ENCODE results near the gene E4F1.
"Not testable (repeated sequence)": the region's sequence is repeated elsewhere in the genome, so short reads cannot be mapped to it uniquely, and the experiment has no call there.

The E4F1 gene

DNA sequence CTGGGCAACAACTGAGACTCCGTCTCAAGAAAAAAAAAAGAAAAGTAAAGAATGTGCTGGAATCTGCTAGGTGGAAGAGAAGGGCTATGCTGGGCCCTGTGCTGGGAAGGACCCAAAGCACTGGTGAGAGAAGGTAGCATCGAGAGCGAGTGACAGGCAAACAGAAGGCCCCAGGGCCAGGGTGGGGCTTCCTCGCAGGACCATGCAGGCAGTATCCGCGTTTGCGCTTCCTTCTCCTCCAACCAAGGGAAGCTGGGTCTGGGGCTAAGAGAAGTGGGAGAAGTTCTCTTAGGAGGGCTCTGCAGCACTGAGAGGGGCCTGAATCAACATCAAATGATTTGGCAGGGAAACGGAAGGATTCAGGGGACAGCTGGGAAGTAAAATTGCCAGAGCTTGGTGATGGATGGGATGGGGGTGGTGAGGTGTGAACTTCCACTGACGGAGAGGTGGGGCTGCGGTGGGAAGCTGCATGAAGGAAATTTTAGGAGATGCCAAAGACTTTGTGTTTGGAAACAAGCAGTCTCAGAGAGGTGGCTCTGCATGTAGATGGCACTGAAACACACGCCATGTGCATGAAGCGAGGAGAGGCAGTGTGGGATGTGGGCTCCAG is 33.2 kb downstream of the E4F1 start:
- FAIRE-seq (no peak), DNase-seq (ENCODE audit: insufficient read length) (no peak)
- no peak; the same call in 1 of the 2 replicates for TF ChIP-seq POLR2A (IDR thresholded peaks at IDR 0.05; ENCODE audit: low read depth, low read length)
- 0 out of 2 replicates have a peak, but pooled peaks have one; percentile 15 for TF ChIP-seq POLR2AphosphoS5 (IDR thresholded peaks at IDR 0.05; ENCODE audit: low read depth, low read length)

DNA sequence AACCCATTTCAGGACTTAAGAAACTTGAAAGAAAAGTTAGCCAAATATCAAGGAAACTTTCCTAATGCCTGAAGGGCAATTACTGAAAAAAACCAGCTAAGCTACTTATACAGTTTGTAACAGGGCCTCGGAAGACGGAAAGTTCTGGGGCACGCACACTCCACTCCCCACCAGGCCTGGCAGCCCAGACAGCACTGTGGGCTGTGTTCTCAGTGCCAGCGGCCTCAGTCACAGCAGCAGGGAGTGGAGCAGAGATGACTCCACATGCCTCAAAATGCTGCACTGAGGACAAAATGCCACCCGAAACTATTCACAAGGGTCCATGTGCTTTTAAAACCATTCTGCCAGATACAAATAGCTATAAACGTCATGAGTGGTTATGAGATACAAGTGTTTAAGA is 34.3 kb downstream of the E4F1 start:
- DNase-seq (ENCODE audit: insufficient read length) (no peak), FAIRE-seq (no peak)
- no peak for TF ChIP-seq TAF1 (IDR thresholded peaks at IDR 0.05; ENCODE audit: borderline replicate concordance, low read depth, low read length)

DNA sequence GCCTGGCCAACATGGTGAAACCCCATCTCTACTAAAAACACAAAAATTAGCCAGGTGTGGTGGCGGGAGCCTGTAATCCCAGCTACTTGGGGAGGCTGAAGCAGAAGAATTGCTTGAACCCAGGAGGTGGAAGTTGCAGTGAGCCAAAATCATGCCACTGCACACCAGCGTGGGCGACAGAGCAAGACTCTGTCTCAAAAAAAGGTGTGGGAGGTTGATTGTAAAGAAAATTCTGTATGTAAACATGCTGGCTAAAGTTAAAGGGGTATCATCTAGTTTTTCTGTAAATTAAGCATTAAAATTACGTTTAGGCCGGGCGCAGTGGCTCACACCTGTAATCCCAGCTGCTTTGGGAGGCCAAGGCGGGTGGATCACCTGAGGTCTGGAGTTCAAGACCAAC is 35.1 kb downstream of the E4F1 start:
- DNase-seq (ENCODE audit: insufficient read length) = not testable (repeated sequence)

DNA sequence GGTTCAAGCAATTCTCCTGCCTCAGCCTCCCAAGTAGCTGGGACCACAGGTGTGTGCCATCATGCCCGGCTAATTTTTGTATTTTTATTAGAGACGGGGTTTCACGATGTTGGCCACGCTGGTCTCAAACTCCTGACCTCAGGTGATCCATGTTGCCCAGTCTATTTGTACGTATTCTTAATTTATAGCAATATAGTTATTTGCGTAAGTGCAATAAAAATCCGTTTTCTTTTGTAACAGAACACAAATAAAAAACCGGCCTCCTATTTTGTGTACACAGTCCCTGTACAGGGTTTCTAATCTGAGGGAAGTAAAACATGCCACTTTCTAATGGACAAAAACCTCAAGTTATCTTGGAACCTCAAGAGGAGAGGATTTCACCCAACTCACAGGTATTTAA is 36.9 kb downstream of the E4F1 start:
- no peak for DNase-seq (ENCODE audit: insufficient read length)
- no peak for FAIRE-seq
- TF ChIP-seq TAF1 (IDR thresholded peaks at IDR 0.05; ENCODE audit: borderline replicate concordance, low read depth, low read length) (no peak), POLR2AphosphoS5 (IDR thresholded peaks at IDR 0.05; ENCODE audit: low read depth, low read length) (no peak), POLR2A (IDR thresholded peaks at IDR 0.05; ENCODE audit: low read depth, low read length) (no peak)

More for the DNA sequence above, 35.1 kb downstream of the E4F1 start:
- not testable (repeated sequence) for FAIRE-seq

DNA sequence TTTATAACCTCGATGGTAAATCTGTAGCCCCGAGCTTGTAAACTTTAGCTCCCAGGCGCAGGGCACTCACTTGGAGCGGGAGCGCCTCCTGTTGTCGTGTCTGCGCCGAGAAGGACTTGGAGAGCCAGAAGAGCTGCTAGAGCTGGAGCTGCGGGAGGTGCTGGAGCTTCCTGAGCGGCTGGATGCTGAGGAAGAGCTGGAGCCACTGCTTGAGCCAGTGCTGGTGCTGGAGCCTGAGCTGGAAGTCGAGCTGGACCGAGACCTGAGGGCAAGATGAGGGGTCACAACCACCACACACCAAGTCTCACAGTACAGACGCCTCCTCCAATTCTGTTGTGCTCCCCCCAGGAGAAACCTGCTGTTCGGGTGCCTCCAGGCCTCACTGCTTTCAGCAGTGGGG is 39.6 kb downstream of the E4F1 start:
- FAIRE-seq; DNase-seq (ENCODE audit: insufficient read length): not testable (repeated sequence)

DNA sequence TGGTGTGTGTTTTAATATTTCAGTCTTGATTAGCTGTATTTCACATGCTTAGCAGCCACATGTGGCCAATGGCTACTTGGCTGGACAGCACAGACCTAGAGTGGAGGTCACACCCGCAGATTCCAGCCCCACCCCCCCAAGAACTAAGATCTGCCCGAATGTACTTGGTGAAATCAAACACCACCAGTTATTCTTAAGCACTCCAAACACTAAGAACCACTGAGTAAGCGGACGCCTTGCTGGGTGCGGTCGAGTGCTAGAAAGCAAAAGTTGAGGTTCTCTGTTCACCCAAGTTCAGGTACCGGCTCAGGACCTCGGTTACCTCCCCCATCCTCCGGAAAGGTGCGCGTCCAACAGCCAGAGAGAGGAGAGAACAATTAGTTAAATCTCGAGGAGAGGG is 43.5 kb downstream of the E4F1 start:
- FAIRE-seq = peak; percentile 79
- not testable (repeated sequence) for DNase-seq (ENCODE audit: insufficient read length)

DNA sequence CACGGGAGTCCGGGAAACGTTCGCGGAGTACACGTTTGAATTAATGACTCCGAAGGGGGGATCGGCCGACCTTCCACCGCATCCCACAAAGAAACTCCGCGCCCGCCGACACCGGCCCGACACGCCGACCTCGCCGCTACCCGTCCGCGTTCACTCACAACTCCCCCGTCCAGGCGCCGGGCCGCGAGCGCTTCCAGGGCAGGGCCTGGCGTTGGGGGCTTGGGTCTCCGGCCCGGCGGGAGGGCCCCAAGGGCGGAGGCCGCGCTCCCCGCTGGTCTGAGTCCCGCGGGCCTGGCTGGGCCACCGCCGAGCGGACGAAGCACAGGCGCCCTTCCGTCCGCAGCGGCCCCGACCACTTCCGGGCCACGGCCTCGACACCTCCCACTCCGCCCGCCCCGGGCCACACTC is 44.1 kb downstream of the E4F1 start:
- not testable (repeated sequence) for FAIRE-seq; DNase-seq (ENCODE audit: insufficient read length)

DNA sequence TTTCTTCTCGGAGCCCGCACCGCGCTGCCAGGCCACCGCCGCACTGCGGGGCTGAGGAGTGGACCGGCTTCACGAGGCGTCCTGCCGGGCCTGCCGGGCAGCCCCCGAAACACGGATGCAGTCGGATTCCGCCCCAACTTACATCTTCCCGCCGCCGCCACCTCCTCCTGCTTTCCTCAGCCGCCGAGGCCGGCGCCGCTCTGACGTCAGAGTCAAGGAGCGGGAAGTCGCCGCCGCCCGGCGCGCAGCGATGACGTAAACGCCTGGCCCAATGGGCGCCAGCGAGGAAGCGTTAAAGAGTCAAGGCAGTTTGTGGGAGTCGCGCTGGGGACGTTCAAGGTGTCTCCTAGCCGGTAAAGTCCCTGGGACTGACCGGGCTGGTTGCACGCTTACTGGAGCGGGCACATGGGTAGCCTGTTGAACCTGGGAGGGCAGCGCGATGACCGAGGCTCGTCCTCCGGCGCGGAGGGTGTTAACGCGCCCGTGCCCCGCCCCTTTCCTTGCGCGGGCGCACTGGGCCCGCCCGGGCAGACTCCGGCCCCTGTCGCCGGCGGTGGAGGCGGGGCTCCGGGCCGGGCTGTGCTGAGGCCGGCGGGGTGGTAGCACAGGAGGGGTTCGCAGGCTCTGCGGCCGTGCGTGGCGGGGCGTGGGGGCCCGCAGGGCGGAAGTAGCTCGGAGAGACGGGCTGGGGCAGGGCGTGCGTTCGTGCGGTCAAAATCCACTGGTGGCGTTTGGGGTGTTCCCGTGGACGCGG is 44.7 kb downstream of the E4F1 start, which contains the start of gene RNPS1:
RNPS1 (minus strand) TSS at position 214 of the 754 bp plus-strand sequence. CDS start 3,483 bp downstream, outside the sequence.
- FAIRE-seq (peak; percentile 98), DNase-seq (ENCODE audit: insufficient read length) (peak; percentile 100)
- peak; percentile 86; the same call in 1 of the 2 replicates for TF ChIP-seq TAF1 (IDR thresholded peaks at IDR 0.05; ENCODE audit: borderline replicate concordance, low read depth, low read length)
- peak; percentile 92 for TF ChIP-seq POLR2A (IDR thresholded peaks at IDR 0.05; ENCODE audit: low read depth, low read length)
- TF ChIP-seq POLR2AphosphoS5 (IDR thresholded peaks at IDR 0.05; ENCODE audit: low read depth, low read length) = peak; percentile 94

DNA sequence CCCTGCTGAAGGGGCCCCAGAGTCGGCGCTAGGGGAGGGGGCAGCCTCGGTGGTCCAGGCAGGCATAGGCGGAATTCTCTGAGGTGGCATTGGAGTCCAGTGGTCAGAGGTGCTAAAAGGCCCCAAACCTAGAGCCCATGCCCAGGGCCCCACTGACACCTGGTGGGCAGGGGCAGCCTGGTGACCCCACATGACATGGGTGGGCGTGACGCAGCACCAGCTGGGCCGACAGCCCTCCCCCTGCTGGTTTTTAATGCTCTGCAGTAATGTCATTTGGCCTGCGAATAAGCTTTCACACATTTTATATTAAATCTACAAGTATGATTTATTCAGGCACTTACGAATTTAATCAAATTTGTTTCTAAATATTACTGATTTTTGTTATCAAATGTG is 46.7 kb downstream of the E4F1 start:
- FAIRE-seq (no peak), DNase-seq (ENCODE audit: insufficient read length) (no peak)
- no peak for TF ChIP-seq POLR2A (IDR thresholded peaks at IDR 0.05; ENCODE audit: low read depth, low read length)

DNA sequence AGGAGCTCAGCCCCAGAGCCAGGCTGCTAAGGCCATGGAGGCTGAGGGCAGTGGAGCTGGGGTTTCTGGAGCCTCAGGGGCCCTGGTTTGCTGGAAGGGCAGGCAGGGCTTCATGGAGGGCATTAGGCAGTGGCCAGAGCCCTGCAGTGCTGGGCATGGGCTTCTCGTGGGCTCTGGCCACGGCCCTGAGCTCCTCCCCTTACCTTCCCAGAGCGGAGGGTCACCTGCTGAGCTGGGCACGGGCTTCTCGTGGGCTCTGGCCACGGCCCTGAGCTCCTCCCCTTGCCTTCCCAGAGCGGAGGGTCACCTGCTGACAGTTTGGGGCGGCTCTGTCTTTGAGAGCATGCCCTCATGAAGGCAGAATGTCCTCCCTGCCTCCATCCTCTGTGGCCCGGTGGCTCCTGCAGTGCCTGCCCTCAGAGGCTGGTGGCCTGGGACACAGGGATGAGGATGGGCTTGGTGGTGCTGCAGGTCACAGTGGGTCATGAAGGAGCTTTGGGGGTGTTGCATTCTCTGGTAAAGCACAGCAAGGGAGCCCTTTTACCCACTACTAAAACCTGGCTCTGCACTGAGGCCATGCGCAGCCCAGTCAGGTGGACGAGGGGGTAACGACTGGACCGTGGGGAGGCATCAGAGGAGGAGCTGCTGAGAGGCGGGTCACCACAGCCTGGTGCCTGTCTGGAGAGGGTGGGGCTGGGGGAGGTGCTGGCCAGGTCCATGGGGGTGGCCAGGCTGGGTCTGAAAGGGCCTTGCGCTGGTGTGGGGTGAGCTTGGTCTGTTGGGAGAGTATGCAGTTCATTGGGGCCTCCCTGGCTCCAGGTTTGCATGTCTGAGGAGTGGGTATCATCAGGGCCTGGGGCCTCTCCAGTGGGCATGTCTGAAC is 47.4 kb downstream of the E4F1 start:
- DNase-seq (ENCODE audit: insufficient read length) = no peak
- TF ChIP-seq POLR2A (IDR thresholded peaks at IDR 0.05; ENCODE audit: low read depth, low read length) (no peak), POLR2AphosphoS5 (IDR thresholded peaks at IDR 0.05; ENCODE audit: low read depth, low read length) (no peak), TAF1 (IDR thresholded peaks at IDR 0.05; ENCODE audit: borderline replicate concordance, low read depth, low read length) (no peak)
- no peak for FAIRE-seq

DNA sequence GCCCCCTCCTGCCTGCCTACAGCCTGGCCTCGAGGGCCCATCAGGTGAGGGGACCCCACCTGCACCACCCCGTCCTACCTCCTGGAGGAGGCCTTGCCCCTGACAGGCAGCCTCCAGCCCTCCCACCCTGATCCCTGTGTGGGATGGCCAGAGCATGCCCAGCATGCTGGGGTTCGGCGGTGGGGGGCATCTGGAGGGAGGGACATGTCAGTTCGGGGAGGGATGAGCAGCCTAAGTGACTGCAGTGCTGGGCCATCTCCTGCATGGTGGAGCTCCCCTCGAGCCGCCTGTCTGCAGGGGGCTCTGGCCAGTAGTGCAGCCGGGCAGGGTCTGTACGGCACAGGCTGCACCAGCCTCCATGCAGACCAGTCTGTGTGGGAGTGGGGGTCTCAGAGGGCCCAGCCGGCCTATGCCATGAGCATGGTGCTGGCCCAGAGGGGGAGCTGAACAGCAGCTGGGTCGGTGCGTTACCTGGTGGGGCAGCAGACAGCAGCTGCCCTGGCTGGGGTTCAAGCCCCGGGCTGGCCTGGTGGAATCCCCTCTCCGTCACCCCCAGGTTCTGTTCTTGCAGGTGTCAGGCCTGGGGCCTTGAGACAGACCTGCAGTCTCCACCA is 48.6 kb downstream of the E4F1 start:
- FAIRE-seq = no peak
- no peak for DNase-seq (ENCODE audit: insufficient read length)
- no peak for TF ChIP-seq POLR2AphosphoS5 (IDR thresholded peaks at IDR 0.05; ENCODE audit: low read depth, low read length)

DNA sequence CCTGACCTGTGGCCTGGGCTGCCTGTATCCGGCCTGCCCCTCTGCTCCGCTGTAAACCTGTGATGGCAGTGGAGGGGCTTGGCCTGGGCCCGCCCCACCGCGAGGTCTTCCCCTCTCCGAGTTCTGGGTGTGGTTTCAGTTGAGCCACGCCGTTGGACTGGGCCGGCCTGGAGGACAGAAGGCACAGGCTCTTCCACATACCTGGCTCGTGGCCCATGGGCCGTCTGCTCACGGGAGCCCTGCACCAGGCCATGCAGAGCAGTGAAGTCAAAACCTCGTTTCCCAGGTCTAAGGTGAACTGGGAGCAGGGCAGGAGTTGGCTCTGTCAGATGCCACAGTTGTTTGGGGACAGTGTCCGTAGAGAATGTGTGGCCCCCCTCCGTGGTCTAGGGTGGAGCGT is 50.1 kb downstream of the E4F1 start:
- FAIRE-seq = no peak
- no peak for DNase-seq (ENCODE audit: insufficient read length)
- TF ChIP-seq POLR2AphosphoS5 (IDR thresholded peaks at IDR 0.05; ENCODE audit: low read depth, low read length) = no peak
- TF ChIP-seq TAF1 (IDR thresholded peaks at IDR 0.05; ENCODE audit: borderline replicate concordance, low read depth, low read length) = no peak
- no peak for TF ChIP-seq POLR2A (IDR thresholded peaks at IDR 0.05; ENCODE audit: low read depth, low read length)

Measured in GM12892 (cell line).